Measurements from ENCODE around the gene PMVK. TPM values are rescaled to one million over a fixed set of nuclear protein-coding genes. Genes with fewer than 3 reads are reported as not detected.

PMVK gene
- total RNA-seq, 1 donor from 2014 or later: 8.6 TPM

DNA sequence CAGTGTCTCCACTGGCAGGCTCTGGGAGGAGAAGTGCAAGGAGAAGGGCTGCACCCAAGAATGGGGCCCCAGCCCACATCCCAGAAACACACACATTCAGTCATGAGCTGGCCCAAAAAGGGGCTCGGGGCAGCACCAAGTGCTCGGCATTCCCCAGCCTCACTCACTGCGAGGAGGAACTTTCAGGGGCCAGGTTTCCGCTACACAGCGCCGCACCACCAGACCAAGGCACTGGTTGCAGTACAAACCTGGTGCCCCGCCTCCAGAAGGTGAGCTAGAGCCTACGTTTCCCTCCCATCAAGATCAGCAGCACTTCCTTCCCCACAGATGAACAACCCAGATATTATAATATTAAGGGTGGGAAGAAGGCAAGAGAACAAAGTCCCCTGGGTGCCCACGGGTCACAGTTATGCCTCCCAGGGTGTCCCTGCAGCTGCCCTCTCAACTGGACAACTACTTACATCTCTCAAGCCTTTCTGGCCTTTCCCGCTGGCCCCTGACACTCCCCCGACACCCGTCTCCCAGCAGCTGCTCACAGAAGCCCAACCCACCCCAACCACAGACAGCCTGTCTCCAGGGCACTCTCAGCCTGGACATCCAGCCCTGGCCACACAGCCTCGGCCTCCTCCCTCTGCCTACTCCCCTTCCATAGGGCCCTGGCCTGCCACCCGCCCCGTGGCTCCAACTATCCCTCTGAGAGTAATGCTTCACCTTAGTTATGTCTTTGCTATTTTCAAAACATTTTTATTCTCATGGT is 15.6 kb upstream of the PMVK start:
- DNase-seq (ENCODE audit: low read depth in 2 of 2): no peak

GRCh38 chr1:154948079-154948478 is 11.6 kb upstream of the PMVK start:
- DNase-seq (ENCODE audit: low read depth in 2 of 2): no peak

- no peak for DNase-seq (ENCODE audit: low read depth in 2 of 2)
Measured at GRCh38 chr1:154945962-154946850, 9.7 kb upstream of the PMVK start.

DNA sequence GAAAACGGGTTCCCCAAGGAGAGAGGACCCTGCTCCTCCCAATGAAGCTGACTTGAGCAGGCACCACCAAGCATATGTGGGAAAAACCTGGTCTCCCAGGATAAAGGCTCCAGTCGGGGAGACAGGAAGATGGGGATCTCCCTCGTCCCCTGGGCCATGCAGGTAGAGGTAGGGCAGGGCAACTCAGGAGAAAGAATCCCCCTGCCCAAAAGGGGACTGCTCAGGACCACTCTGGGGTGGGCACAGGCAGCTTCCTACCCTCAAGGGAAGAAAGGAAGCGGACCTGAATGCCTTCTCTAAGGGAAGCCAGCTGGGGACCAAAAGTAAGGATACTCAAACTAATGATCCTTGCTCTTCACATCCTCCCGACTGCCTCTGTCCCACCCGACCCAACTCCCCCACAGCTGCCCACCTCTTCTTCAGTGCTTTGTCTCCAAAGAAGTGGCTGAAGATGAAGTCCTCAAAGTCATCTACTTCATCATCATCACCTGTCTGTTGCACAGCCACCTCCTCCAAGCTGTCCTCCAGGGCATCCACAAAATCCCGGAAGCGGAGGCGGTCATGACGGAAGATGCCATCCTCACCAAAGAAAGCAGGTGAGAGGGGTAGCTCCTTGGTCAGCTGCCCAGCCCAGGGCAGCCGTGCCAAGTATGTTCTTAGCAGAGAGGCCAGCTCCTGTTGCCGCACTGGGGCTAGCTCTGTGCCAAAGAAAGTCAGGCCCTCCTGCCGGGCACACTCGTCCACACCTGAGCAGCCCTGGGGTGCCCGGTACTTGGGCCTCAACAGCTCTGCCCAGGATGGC is 8.8 kb upstream of the PMVK start:
- no peak for DNase-seq (ENCODE audit: low read depth in 2 of 2)

DNA sequence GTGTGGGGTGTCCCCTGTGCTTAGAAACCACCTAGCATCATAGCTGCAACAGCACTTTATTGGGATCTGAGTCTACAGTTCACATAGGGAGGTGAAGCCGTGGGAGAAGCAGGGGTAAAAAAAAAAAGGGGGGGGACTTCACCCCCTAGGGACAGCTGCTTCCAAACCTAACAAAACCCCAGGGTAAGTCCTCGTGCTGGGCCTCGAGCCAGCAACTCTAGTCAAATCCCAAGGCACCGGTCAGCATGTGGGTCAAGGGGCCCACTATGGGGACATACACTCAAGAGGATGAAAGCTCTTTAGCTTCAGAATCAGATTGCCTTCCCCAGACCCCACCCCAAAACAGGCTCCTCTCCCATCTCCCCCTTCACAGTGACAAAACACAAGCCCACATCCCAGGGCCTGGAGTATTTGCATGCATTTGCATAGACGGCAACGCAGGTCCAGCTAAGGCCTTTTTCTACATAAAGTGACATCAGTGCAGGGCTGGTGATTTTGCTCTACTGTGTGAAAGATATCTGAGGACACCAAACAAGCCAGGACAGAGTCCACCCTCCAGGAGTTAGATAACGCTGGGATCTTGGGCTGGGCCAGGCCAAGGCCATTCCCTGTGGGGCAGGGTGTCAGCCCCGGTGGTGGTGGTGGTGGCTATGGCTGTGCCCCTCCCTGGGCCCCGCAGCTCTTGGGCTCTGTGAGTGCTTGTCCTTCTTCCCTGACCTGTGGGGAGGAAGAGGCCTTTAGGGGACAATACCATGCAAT is 8.1 kb upstream of the PMVK start:
- DNase-seq (ENCODE audit: low read depth in 2 of 2): no peak

DNA sequence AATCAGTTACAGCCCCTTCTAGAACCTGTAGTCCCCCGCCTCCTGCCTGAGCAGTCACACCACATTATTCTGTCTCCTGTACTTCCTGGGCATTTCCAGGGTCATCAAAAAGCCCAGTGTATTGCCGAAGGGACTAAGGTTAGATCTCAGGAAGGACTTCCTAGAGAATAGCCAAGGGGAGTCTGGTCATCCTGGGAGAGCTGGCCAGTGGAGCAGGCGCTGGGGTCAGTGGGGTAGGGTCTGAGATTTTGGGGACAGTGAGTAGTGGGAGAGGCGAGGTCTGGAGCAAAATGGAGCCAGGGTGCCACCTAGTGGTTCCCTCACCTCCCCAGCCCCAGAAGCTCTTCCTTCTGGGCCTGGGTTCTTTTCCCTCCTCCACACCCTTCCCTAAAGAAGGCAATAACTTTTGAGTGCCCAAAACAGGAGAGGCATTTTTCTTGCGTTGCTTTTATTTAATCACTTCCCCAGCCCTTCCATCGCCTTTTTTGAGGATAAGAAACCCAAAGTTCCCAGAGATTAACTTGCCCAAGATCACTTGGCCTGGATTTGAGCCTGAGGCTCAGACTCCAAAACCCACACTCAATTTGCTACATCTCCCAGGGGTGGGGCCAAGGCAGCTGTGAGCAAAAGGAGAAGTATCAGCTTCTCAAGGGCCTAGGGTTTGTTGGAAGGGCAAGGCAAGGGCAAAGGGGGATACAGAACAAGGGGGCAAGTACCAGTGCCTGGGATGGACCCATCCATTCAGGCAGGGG is 7.3 kb upstream of the PMVK start:
- DNase-seq (ENCODE audit: low read depth in 2 of 2): peak in 1 of 2 donors; percentile 51

- no peak for DNase-seq (ENCODE audit: low read depth in 2 of 2)
Measured at GRCh38 chr1:154941333-154942013, 5.0 kb upstream of the PMVK start.

GRCh38 chr1:154940651-154941194 is 4.2 kb upstream of the PMVK start:
- DNase-seq (ENCODE audit: low read depth in 2 of 2): no peak

DNA sequence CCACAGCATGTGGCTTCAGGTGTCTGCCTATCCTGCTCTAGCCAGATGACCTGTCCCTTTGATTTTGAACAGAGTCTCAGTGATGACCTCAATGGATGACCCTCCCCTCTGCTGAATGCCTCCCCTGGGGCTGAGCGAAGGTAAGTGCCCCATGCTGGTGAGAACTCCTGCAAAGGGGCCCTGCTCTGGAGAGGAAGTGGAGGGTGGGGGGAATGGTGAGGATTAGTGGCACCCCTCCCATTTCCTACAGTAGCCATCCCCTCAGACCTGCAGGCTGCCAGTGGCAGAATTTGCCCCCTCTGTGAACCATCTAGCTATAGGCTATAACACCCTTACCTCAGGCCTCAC is 3.7 kb upstream of the PMVK start:
- DNase-seq (ENCODE audit: low read depth in 2 of 2): no peak

DNA sequence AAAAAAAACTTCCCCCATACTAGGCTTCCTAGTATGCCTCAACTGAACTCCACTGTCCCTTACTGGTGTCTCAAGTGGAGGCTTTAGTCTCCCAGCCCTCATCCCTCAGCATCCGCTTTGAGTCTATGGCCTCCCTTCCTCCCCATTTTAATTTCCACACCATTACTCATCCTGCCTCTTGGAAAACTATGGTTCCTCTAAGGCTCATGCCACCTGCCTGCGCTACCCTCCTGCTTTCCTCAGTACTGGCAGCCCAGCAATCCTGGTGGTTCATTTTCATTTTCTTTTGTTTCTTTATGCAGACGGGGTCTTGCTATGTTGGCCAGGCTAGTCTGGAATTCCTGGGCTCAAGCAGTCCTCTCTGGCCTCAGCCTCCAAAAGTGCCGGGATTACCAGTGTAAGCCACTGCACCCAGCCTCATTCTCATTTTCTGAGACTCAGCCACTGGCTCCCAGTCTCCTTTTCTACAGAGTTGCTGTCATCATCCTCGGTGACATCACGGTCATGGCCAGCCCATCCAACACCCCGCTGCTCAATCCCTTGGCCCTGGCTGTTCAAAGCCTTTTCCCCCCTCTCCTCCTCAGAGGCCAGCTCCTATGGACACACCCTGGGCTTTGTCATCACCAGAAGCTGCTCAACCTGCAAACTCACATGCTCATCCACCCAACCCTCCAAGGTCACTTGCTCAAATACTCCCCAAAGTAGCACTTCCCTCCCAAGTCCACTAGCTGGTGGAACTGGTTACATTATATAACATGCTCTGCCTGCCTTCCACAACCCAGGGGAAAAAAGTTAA is 2.3 kb upstream of the PMVK start:
- no peak for DNase-seq (ENCODE audit: low read depth in 2 of 2)

DNA sequence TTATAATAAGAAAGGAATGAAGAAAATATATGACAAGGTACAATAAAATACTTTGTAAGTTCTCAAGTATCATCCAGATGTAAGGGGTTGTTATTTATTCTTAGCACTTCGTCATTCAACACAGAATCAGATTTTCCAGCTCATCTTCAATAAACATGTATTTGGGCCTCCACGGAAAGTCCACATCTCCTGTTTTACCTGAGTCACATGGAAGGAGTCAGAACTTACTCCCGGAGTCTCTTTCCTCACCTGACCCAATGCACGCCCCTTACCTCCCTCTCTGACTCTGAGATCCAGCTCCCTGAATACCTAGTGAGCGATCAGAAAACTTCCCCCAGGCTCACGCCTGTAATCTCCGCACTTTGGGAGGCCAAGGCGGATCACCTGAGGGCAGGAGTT is 1.5 kb upstream of the PMVK start:
- no peak for DNase-seq (ENCODE audit: low read depth in 2 of 2)

GRCh38 chr1:154937085-154937987 is 817 bp upstream of the PMVK start:
- DNase-seq (ENCODE audit: low read depth in 2 of 2): peak; percentile 89 to 95

DNA sequence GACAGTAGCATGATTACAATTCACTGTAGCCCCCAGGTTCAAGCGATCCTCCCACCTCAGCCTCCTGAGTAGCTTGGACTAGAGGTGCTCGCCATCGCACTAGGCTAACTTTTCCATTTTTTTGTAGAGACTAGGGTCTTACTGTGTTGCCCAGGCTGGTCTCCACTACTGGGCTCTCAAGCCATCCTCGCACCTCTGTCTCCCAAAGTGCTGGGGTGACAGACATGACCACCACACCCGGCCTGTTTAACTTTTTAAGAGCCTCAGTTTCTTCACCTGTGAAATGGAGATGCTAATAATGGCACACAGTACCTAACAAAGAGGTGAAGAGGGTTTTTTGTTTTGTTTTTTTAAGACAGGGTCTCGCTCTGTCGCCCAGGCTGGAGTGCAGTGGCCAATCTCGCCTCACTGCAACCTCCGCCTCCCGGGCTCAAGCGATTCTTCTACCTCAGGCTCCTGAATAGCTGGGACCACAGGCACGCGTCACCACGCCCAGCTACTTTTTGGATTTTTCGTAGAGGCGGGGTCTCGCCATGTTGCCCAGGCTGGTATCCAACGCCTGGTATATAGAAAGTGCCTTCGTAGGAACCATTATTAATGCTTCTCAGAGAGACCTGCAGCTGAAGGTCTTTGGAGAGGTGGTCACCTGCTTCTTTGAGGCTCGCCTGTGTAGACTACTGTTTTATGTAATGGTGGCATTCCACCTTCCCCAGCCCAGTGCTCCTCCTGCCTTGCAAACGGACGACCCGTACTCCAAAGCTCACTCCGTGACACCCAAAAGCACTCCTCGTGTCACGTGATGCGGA is 567 bp downstream of the PMVK start:
- no peak for DNase-seq (ENCODE audit: low read depth in 2 of 2)

GRCh38 chr1:154934358-154934948 is 2.1 kb downstream of the PMVK start:
- no peak for DNase-seq (ENCODE audit: low read depth in 2 of 2)

DNA sequence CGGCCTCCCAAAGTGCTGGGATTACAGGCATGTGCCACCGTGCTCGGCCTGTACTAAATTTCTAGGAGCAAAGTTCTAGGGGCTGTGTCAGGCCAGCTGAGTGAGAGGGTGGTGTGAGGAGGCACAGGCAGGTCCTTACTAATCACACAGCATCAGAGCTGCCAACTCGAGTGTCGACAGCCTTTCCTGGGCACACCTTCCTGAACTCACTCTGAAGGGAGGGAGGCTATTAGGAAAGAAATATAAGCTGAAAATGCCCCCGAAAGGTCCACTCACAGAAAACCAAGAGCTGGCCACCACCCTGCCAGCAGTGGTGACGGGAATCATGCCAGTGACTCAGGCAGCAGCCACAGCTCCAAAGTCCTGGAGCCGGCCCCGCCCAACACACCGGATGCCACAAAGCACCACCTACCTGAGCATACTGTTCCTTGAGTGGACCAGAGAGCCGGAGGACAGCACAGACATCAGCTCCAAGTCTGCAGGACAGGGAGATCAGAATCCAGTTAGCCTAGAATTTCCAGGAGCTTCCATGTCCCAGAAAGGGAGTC is 4.5 kb downstream of the PMVK start:
- DNase-seq (ENCODE audit: low read depth in 2 of 2): no peak

- no peak for DNase-seq (ENCODE audit: low read depth in 2 of 2)
Measured at GRCh38 chr1:154926201-154926600, 10.3 kb downstream of the PMVK start.
